ENCODE data around the gene SS18L1. TPM values are rescaled to one million over a fixed set of nuclear protein-coding genes. Genes with fewer than 3 reads are reported as not detected.

Gene SS18L1
- total RNA-seq, 1 experiment from 2014 or later: 34.7 TPM

GRCh38 chr20:62215991-62216635 lies 72.5 kb downstream of the SS18L1 start:
- POLR2A ChIA-PET (ENCODE audit: low non-redundant PET): no interaction called here
- BruUV-seq (replicated peaks): no TSS peak
- TF ChIP-seq EZH2 (IDR thresholded peaks at IDR 0.05; ENCODE audit: borderline replicate concordance, low read depth, low read length, poor library complexity, severe bottlenecking): no peak
- TF ChIP-seq CTCF (conservative IDR thresholded peaks at IDR 0.05; ENCODE audit: low read depth, low read length): no peak
- no peak for DNase-seq (ENCODE audit: low spot score)
- intact Hi-C loops (cut with micrococcal nuclease; ENCODE audit: unreplicated experiment): no loop called here
- CTCF ChIA-PET: no interaction called here
- no peak overlapping the region for H3K27ac ChIP-seq (ENCODE audit: low read depth, low read length, poor library complexity, severe bottlenecking)
- H3K36me3 ChIP-seq (ENCODE audit: insufficient read depth, low read length, poor library complexity, severe bottlenecking): no peaks in the 10 kb centered on the region
- no peak overlapping the region for H3K4me3 ChIP-seq (ENCODE audit: low read depth, low read length, poor library complexity, severe bottlenecking)
- H3K4me1 ChIP-seq (ENCODE audit: insufficient read depth, low read length, poor library complexity, severe bottlenecking): peaks cover 5% of the 10 kb centered on the region
- H3K9me3 ChIP-seq (ENCODE audit: low read depth, low read length, poor library complexity, severe bottlenecking): no peaks in the 10 kb centered on the region
- H3K27me3 ChIP-seq (replicated peaks; ENCODE audit: insufficient read depth, low read depth, low read length, poor library complexity): peaks cover 67% of the 10 kb centered on the region

GRCh38 chr20:62216636-62217566 lies 73.3 kb downstream of the SS18L1 start:
- Histone ChIP-seq H3K36me3 (ENCODE audit: insufficient read depth, low read length, poor library complexity, severe bottlenecking) (no peaks in the 10 kb centered on the region), H3K27ac (ENCODE audit: low read depth, low read length, poor library complexity, severe bottlenecking) (no peak overlapping the region), H3K27me3 (replicated peaks; ENCODE audit: insufficient read depth, low read depth, low read length, poor library complexity) (peaks cover 75% of the 10 kb centered on the region), H3K4me1 (ENCODE audit: insufficient read depth, low read length, poor library complexity, severe bottlenecking) (peaks cover 5% of the 10 kb centered on the region), H3K9me3 (ENCODE audit: low read depth, low read length, poor library complexity, severe bottlenecking) (no peaks in the 10 kb centered on the region), H3K4me3 (ENCODE audit: low read depth, low read length, poor library complexity, severe bottlenecking) (no peak overlapping the region)
- intact Hi-C loops (cut with micrococcal nuclease; ENCODE audit: unreplicated experiment): no loop called here
- POLR2A ChIA-PET (ENCODE audit: low non-redundant PET): no interaction called here
- no TSS peak for BruUV-seq (replicated peaks)
- no peak for TF ChIP-seq CTCF (conservative IDR thresholded peaks at IDR 0.05; ENCODE audit: low read depth, low read length)
- no peak for TF ChIP-seq EZH2 (IDR thresholded peaks at IDR 0.05; ENCODE audit: borderline replicate concordance, low read depth, low read length, poor library complexity, severe bottlenecking)
- DNase-seq (ENCODE audit: low spot score): no peak
- CTCF ChIA-PET: no interaction called here

GRCh38 chr20:62217913-62218773 lies 74.6 kb downstream of the SS18L1 start:
- peaks cover 87% of the 10 kb centered on the region for H3K27me3 ChIP-seq (replicated peaks; ENCODE audit: insufficient read depth, low read depth, low read length, poor library complexity)
- no peak overlapping the region for H3K4me3 ChIP-seq (ENCODE audit: low read depth, low read length, poor library complexity, severe bottlenecking)
- no peak overlapping the region for H3K27ac ChIP-seq (ENCODE audit: low read depth, low read length, poor library complexity, severe bottlenecking)
- H3K9me3 ChIP-seq (ENCODE audit: low read depth, low read length, poor library complexity, severe bottlenecking): no peaks in the 10 kb centered on the region
- ChIA-PET POLR2A (ENCODE audit: low non-redundant PET) (no interaction called here), CTCF (no interaction called here)
- DNase-seq (ENCODE audit: low spot score): no peak
- BruUV-seq (replicated peaks): no TSS peak
- TF ChIP-seq CTCF (conservative IDR thresholded peaks at IDR 0.05; ENCODE audit: low read depth, low read length): no peak
- TF ChIP-seq EZH2 (IDR thresholded peaks at IDR 0.05; ENCODE audit: borderline replicate concordance, low read depth, low read length, poor library complexity, severe bottlenecking): no peak
- intact Hi-C loops (cut with micrococcal nuclease; ENCODE audit: unreplicated experiment): no loop called here
- H3K36me3 ChIP-seq (ENCODE audit: insufficient read depth, low read length, poor library complexity, severe bottlenecking): no peaks in the 10 kb centered on the region
- H3K4me1 ChIP-seq (ENCODE audit: insufficient read depth, low read length, poor library complexity, severe bottlenecking): peaks cover 5% of the 10 kb centered on the region

Data from A673 (cell line).